HG03378 (cell line): ENCODE data around the gene MYCN.
"Not testable (repeated sequence)": the region's sequence is repeated elsewhere in the genome, so short reads cannot be mapped to it uniquely, and the experiment has no call there.

Experiments used
- ATAC-seq: cut with Tn5 transposase; IDR thresholded peaks from one replicate; pipeline ENCODE4 v1.9.1; 2021; ENCODE audit warnings: mild to moderate bottlenecking, moderate library complexity; ENCODE audit not compliant: unreplicated experiment

Gene MYCN

GRCh38 chr2:15907461-15908324 is 32.7 kb upstream of the MYCN start:
- no peak for ATAC-seq

- no peak for ATAC-seq
These were observed 32.0 kb upstream of the MYCN start for GRCh38 chr2:15908371-15908770.

GRCh38 chr2:15909157-15909556 is 31.2 kb upstream of the MYCN start:
- no peak for ATAC-seq

GRCh38 chr2:15909736-15910135 is 30.6 kb upstream of the MYCN start:
- no peak for ATAC-seq

- not testable (repeated sequence) for ATAC-seq
These were observed 29.1 kb upstream of the MYCN start for GRCh38 chr2:15911270-15911669.

GRCh38 chr2:15911686-15912085 is 28.7 kb upstream of the MYCN start:
- no peak for ATAC-seq

GRCh38 chr2:15912203-15912602 is 28.1 kb upstream of the MYCN start:
- no peak for ATAC-seq

- no peak for ATAC-seq
These were observed 27.2 kb upstream of the MYCN start for GRCh38 chr2:15913146-15913545.

- ATAC-seq, result no peak
These were observed 25.6 kb upstream of the MYCN start for GRCh38 chr2:15914596-15915385.

- not testable (repeated sequence) for ATAC-seq
These were observed 24.8 kb upstream of the MYCN start for GRCh38 chr2:15915546-15915945.

- no peak for ATAC-seq
These were observed 24.0 kb upstream of the MYCN start for GRCh38 chr2:15916336-15916735.

GRCh38 chr2:15918761-15919356 is 21.5 kb upstream of the MYCN start:
- ATAC-seq, result no peak

- no peak for ATAC-seq
These were observed 20.5 kb upstream of the MYCN start for GRCh38 chr2:15919716-15920434.

- no peak for ATAC-seq
These were observed 19.7 kb upstream of the MYCN start for GRCh38 chr2:15920696-15921095.

GRCh38 chr2:15923597-15923996 is 16.8 kb upstream of the MYCN start:
- ATAC-seq, result no peak

GRCh38 chr2:15925819-15926218 is 14.5 kb upstream of the MYCN start:
- ATAC-seq, result no peak

GRCh38 chr2:15926252-15926651 is 14.1 kb upstream of the MYCN start:
- no peak for ATAC-seq

- ATAC-seq, result no peak
These were observed 12.7 kb upstream of the MYCN start for GRCh38 chr2:15927551-15928218.

GRCh38 chr2:15929008-15929407 is 11.3 kb upstream of the MYCN start:
- ATAC-seq, result not testable (repeated sequence)

- ATAC-seq, result no peak
These were observed 10.5 kb upstream of the MYCN start for GRCh38 chr2:15929861-15930260.
